H1 (cell line): ENCODE measurements around the gene SMTNL2.

Experiments
- BACH1 ChIP-seq: IDR thresholded peaks from 2 replicates; pipeline ENCODE4 v1.6.1; 2012; ENCODE audit warnings: low read length, improper control_type of control experiment
- CEBPB ChIP-seq: IDR thresholded peaks from 2 replicates; pipeline ENCODE4 v1.6.1; 2012; ENCODE audit warnings: low read depth, low read length
- KDM1A ChIP-seq: fragments of 200-600, 300-600 bp; sonication (generic); IDR thresholded peaks from 2 replicates; pipeline ENCODE4 v1.7.1; 2016; ENCODE audit warnings: mild to moderate bottlenecking, low read length, borderline replicate concordance
- NRF1 ChIP-seq: IDR thresholded peaks from 2 replicates; pipeline ENCODE4 v1.6.1; 2011; ENCODE audit warnings: mild to moderate bottlenecking, low read depth, low read length, improper control_type of control experiment
- POLR2A ChIP-seq, 2 experiments: IDR thresholded peaks; 1 replicate in 1 of 2; 2 replicates in 1 of 2; pipeline ENCODE4 v1.6.1; 2011; ENCODE audit warnings: low read depth in 2 of 2, low read length in 2 of 2, mild to moderate bottlenecking in 2 of 2; ENCODE audit errors: control extremely low read depth in 1 of 2
- SP2 ChIP-seq: IDR thresholded peaks from 2 replicates; pipeline ENCODE4 v1.6.1; 2012; ENCODE audit warnings: mild to moderate bottlenecking, low read length, inconsistent platforms
- TF ChIP-seq, protein P1 (sequence below): IDR thresholded peaks from 2 replicates; pipeline ENCODE4 v1.6.1; 2012; ENCODE audit warnings: inconsistent platforms

DNA sequence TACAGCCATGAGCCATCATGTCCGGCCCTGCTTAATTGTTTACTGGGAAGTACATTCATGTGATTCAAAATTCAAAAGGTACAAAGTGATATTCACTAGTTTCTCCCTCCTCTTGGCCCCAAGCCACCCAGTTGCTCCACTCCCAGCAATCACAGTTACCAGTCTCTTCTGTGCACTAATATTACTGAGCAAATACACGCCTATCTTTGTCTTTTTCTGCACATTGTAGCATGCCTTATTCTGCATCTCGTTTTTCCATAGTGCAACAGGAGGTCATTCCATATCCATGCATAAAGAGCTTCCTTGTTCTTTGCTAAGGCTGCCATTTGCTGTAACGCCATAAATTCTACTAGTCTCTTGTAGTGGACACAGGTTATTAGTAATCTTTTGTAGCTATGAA lies 59.3 kb downstream of the SMTNL2 start:
- TF ChIP-seq, protein P1, sequence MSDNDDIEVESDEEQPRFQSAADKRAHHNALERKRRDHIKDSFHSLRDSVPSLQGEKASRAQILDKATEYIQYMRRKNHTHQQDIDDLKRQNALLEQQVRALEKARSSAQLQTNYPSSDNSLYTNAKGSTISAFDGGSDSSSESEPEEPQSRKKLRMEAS, result no peak
- TF ChIP-seq BACH1 (no peak), POLR2A (IDR thresholded peaks at IDR 0.05; ENCODE audit: control extremely low read depth in 1 of 2, low read depth in 2 of 2, low read length in 2 of 2) (no peak), CEBPB (no peak), KDM1A (no peak), NRF1 (no peak), SP2 (no peak)
